ENCODE data around the gene SUB1.

DNA sequence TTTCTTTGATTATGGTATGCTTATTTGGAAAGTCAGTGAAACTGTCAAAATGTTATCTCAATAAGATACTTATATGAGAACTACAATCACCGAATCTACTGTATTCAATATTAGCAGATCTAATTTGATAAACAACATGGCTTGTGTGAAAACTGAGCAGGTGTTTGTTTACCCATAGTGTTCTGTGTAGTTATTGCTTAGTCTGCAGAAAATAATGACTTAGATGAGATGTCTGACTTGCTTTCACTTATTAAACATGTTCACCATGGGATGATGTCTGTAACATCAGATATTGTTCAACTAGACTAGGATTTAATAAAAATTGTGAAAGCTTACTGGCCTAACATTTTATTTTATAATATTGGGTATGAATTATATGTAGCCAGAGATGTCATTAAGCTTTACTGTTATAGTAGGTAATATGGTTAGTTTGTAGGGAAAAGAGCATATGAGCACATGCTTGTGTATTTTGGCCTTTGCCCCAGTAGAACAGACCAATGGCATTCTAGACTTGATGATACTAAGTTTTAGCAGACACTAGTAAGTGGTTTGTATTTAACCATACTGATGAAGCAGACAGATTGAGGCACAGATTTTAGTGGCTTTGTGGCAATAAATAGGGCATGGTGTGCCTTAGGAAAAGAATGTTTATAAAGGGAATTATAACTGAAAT, 16.4 kb downstream of the SUB1 start:
- no peak for TF ChIP-seq CTCF (IDR thresholded peaks at IDR 0.05)
- TF ChIP-seq ZFX (IDR thresholded peaks at IDR 0.05; ENCODE audit: borderline replicate concordance) = no peak

Measured in 22Rv1 (cell line).